ENCODE data around the gene PTPRM.

- no peak for TF ChIP-seq CTCF (IDR thresholded peaks at IDR 0.05; ENCODE audit: low read depth, low read length)
- TF ChIP-seq POLR2A (IDR thresholded peaks at IDR 0.05; ENCODE audit: extremely low read depth, insufficient read length): no peak
- TF ChIP-seq, protein P1, sequence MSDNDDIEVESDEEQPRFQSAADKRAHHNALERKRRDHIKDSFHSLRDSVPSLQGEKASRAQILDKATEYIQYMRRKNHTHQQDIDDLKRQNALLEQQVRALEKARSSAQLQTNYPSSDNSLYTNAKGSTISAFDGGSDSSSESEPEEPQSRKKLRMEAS (IDR thresholded peaks at IDR 0.05; ENCODE audit: low read depth, low read length): no peak
These were observed 49.3 kb upstream of the PTPRM start for GRCh38 chr18:7517852-7518251.
